KBM-7 (cell line): ENCODE data around the gene PHF12.
A peak's percentile ranks its signal among the peaks of the same experiment; 100 is the strongest.

Experiments
- DNase-seq: peaks from one replicate; pipeline ENCODE4 v3.0.0-alpha.2; 2015
- in situ Hi-C: fragments of 300-500 bp; cut with MboI; formaldehyde crosslinking; loops from 2 replicates; pipeline ENCODE4 v1.14.3; 2020; ENCODE audit warnings: low sequenced_read_pairs, low pct_unique_long_range_greater_than_20kb, mixed read lengths

The PHF12 gene

DNA sequence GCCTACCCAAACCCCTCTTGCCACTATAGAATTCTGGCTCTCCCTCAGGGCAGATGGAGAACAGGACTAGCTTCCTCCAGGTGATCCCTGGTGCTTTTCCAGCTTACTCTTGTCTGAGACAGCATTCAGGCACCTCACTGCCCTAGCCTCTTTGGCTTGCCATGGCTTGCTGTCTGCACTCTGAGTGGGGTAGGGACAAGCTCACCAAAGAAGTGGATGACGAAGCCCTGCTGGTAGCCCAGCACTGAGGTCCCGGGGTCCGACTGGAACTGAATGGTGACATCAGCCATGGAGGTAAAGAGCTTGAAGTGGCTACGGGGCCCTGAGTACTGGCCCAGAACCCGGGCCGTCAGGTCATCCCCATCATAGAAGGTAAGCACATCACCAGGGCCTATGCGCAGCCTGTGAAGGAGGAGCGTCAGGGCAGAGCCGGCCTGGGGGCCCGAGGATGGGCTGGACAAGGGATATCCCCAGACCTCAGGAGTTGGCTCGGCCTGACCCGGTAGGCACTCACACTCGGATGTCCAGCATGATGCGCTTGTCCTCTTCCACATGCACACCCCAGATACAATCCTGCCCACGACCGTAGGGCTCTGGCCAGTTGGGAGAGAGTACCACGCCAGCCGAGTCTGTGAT is 7.6 kb upstream of the PHF12 start:
- in situ Hi-C loops: loop anchor here (10.0 kb wide), 1 partner anchor 146 kb away; no protein-coding TSS in a partner anchor
- no peak for DNase-seq

DNA sequence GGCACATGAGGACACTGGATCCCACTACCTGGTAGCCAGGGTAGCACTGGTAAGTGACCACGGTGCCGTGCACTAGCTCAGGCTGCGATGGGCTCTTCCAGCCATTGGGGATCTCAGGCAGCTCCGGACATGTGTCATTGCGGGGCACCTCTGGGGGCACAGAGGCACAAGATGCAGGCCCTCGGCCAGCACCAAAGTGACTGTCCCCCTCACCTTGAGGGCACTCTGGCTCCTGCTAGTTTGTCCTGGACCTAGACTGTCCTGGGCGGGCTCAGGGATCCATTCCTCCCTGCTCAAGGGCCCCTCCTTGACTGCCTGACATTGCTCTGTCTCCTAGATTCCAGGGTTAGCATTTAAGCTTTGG is 6.7 kb upstream of the PHF12 start:
- DNase-seq: no peak
- in situ Hi-C loops: loop anchor here (10.0 kb wide), 1 partner anchor 147 kb away; no protein-coding TSS in a partner anchor

DNA sequence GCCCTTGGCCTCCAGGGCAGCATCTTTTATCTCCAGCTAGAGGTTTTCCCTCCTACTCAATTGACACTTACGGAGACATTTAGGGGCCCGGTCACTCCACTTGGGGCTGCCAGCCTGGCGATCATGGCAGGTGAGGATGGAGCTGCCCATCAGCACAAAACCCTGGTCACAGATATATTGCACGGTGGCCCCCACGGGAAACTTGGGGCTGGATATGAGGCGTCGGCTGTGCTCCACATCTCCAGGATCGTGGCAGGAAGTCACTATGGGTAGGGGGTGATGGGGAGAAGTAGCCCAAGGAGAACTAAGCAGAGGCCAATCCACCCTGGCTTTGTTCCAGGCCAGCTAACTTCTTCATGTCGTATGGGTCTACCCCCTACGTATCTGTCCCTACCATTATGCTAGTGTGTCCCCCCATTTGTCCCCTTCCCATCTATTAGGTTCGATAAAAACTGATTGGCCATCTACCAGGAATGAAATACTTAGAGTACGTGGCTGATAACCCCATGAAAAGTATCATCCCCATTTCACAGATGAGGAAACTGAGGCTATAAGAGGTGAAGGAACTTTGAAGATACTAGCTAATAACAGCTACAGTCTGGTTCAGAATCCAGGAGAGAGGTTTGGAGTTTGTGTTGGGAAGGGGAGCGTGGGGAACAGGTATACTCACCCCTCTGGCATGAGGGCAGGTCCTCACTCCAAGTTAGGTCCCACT is 6.1 kb upstream of the PHF12 start:
- no peak for DNase-seq
- in situ Hi-C loops: loop anchor here (10.0 kb wide), 1 partner anchor 147 kb away; no protein-coding TSS in a partner anchor

DNA sequence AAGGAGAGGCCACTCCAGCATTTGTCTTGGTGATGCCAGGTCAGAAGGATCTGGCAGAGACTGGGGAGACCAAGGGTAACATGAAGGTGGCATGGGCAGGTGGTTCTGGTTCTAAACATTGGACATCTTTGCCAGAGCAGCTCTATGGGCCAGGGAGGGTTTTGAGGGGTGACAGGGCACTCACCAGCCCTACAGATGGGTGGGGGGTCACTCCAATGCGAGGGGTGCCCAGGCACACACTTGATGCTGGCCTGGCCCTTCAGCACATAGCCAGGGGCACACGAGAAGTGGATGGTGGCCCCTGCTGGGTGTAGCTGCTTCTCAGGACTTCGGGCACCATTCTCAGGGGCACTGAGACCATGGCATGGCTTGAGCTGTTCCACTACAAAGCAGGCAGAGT is 5.5 kb upstream of the PHF12 start:
- no peak for DNase-seq
- in situ Hi-C loops: loop anchor here (10.0 kb wide), 1 partner anchor 148 kb away; no protein-coding TSS in a partner anchor

DNA sequence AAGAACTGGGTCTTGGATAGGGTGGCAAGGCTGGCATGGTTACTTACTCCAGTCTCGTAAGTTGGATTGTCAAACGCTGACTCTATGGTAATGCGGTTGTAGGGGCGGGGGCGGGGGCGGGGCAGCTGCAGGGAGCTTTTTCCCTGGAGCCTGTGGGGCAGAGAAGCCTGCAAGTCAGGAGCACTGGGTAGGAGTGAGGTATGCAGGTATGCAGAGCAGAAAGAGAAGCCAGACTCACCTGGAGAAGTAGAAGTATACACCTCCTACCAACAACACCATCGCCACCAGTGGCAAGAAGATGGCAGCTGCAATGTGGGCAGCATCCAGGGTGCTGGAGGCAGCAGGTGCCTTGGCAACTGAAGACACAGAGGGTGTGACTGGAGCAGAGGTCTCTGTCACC is 4.8 kb upstream of the PHF12 start:
- DNase-seq: no peak
- in situ Hi-C loops: loop anchor here (10.0 kb wide), 1 partner anchor 149 kb away; no protein-coding TSS in a partner anchor

DNA sequence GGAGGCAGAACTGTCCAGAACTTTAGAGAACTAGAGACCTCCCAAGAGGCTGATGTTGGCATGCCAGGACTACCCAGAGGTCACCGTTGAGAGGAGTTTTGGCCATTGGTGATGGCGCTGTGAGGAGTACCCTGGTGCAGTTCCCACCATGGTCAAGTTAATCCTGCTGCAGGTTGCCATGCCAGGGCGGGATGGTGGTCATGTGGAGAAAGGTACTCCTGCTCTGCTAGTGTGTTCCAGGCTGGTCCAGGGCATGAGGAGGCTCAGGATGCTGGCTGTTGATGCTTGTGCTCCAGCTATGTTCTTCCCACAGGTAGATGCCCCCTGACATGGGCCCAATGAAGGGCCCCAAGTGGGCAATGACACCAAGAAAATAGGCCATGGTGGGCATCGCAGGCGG is 4.1 kb upstream of the PHF12 start:
- no peak for DNase-seq
- in situ Hi-C loops: loop anchor here (10.0 kb wide), 1 partner anchor 149 kb away; no protein-coding TSS in a partner anchor

DNA sequence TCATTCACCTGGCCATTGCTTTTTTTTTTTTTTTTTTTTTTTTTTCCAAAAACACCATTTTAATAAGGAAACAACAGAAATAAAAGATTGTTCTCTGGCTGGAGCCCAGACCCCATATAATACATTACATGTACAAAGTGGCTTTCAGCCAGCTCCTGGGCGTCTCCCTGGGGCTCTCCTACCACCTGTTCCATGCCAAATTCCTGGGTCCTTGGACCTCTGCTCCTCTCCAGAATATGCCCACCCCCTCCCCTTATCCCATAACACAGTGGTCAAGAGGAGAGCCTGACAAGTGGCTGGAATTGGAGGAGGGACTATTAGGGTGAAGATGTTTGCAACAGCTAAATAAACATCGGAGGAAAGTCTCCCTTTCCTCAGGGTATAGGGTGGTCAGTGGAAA is 3.6 kb upstream of the PHF12 start:
- DNase-seq: no peak
- in situ Hi-C loops: loop anchor here (10.0 kb wide), 1 partner anchor 150 kb away; no protein-coding TSS in a partner anchor

DNA sequence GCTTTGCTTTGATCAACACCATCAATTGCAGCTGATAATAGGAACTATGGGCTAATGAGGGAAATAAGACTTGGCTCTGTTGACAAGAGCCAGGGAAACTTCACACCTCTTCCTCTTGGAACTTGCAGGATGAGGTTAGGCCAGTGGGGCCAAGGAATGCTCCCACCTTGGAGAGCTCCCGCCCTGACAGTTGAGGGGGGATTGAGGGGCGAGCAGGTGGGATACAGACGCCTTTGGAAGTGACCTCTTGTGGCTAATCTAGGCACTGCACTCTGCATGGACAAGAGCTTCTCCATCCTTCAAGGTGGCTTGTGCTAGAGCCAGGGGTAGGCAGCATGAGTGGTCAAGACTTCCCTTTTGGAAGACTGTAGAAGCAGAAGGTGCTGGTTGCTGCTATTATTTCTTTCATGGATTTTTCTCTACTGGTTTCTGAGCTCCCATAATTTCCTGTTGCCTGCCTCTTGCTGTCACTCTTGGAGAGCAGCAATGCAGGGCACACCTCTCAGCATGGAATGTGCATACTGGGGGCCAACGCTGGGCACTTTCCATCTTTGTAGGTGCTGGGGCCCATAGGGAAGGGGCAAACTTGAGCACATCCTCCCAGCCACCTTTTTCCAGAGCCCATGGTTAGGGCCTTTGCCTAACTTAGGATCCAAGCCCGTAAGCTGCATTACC is 2.3 kb upstream of the PHF12 start:
- in situ Hi-C loops: loop anchor here (10.0 kb wide), 1 partner anchor 151 kb away; no protein-coding TSS in a partner anchor
- peak; percentile 61 for DNase-seq

DNA sequence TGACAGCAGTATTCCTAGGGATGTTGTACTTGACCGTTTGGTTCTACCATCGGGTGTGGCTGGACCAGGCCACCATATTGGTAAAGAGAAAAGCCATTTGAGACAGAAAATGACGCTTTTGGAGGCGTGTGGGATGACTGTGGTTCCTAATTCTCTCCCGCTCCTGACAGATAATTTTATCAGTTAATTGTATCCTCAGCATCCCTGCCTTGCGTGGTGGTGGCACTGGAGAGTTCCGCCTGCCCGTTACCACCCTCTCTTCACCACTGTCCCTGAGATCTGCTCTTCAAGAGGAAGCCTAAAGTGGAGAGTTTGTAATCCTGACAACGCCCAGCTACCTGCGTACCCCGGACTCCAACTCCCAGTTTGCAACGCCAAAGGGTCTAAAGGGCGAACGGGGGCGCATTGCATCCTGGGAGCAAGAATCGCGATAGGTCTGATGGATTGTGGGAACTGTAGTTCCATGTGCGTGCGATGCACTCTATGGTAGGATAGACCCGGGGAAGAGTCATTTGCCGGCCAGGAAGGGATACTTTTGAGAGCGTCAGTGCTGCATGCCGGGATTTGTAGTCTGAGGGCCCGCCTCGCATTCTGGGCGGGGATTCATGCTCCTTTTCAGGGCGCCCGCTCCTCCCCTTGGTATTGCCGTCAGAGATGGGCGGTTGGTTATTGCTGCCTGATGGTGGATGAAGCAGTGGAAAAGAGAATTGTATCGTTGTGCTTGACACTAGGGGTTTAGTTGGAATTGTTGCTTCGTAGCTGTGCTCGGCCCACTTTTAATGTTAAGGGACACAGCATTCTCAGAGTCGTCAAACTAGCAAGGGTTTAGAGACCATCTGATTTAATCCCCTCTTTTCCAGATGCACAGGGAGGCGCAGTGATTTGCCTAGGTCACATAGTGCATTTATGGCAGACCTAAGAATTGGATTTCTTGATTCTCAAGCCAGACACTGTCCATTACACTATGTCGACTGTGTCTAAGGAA is 965 bp upstream of the PHF12 start:
- peak; percentile 99 for DNase-seq
- in situ Hi-C loops: loop anchor here (10.0 kb wide), 1 partner anchor 153 kb away; no protein-coding TSS in a partner anchor

DNA sequence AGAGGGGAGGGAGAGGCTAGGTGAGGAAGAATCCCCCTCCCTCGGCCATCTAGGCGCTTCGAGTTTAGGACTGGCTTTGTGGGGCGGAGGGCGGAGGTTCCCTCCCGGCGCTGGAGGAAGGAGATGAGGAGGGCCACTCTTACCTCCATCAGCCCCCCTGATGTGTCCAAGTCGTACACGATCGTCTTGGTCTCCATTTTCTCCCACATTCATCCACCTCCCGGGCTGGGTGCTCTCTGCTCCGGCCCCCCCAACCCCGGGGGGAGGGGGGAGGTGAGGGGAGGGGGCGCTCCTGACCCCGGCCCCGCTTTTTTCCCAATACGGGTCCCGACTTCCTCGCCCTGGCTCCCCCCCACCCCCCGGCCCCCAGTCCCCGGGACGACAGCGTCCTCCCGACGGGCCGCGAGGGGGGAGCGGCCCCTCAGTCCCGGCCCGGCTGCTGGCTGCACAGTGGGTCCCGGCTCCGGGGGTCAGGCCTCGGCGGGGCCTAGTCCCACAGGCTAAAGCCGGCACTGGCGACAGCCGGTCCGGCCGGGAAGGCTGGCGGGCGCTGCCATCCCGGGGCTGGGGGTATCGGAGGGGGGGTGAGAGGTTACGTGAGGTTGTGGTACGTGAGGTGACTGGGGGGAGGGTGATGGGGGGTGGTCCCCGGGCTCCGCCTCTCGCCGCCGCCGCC is 428 bp downstream of the PHF12 start:
- in situ Hi-C loops: loop anchor here (10.0 kb wide), 1 partner anchor 154 kb away; no protein-coding TSS in a partner anchor
- no peak for DNase-seq

DNA sequence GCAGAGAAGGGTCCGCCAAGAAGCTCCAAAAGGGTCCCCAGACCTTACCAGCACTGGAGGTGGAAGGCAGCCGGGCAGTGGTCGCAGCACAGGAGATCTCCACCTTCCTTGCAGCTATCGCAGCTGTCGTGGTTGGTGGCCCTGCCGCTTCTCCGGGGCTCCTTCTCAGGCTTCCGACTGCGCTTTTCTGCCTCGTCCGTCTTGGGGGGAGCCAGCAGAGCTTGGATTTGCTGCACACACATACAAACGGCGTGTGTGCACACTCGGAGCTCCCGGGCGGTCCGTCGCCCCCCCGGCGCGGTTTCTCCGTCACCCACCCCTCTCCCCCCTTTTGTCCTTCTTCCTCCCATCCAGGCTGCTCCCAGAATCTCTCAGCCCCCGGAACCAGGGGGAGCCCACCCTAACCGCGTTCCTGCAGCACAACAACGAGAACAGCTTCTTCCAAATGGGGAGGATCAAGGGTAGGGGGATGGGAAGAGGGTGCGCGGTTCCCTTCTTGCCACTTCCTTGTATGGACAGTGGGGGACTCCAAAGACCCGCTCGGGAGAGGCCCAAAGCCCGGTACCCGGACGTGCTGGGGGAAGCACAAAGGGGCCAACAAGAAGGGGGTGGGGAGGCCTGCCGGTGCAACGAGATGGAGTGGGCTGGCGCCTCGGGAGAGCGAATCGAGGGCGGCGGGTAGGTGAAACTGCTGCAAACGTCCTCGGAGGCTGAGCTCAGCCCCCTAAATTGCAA is 1.1 kb downstream of the PHF12 start:
- in situ Hi-C loops: loop anchor here (10.0 kb wide), 1 partner anchor 155 kb away; no protein-coding TSS in a partner anchor
- peak; percentile 54 for DNase-seq

DNA sequence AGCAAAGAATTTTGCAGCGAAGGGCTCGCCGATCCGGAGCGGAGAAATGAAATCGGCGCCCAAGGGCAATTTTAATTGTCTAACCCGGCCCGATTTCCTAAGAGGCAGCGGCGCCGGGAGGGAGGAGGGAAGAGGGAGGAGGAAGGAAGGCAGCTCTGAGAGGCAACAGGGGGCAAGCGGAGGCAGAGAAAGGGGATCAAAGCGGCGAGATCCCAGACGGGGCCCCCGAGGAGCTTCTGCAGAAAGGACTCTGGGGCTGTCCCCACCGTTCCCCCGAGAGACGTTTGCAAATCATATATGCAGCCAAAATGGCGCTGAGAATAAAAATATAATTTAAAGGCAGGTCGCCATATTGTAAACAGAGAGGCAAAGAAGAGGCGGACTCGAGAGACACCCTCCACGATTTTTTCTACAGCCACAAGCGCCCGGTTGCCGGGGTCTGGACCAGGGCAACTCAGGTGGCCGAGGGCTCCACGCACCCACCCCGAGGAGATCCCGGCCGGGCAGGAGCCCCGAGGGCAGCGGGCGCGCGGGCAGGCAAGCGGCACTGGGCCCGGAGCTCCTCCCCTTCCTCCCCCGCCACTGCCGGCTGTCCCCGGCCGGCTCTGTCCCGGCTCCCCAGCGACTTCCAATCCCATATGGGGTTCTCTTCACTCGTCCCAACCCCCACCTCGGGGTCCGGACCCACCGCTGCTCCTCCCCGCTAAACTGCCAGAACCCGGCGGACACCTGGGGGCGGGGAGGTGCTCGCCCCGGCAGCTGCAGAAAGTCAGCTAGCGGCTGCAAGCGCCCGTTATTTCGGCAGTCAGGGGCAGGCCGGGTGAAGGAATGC is 1.9 kb downstream of the PHF12 start:
- DNase-seq: peak; percentile 68
- in situ Hi-C loops: loop anchor here (10.0 kb wide), 1 partner anchor 155 kb away; no protein-coding TSS in a partner anchor

DNA sequence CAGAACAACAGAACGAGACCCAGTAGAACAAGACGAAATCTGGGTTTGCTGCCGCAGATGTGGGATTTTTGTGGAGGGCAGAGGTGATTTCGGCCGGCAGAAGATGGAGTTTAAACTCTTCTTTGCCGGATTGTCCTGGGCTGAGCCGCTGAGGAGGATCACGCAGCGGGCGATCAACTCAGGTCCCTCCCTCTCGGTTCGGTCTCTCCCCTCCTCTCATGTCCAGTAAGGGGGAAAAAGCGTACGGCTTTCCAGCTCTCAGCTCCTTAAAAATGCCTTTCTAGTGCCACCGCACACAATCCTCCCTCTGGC is 2.5 kb downstream of the PHF12 start:
- DNase-seq: no peak

DNA sequence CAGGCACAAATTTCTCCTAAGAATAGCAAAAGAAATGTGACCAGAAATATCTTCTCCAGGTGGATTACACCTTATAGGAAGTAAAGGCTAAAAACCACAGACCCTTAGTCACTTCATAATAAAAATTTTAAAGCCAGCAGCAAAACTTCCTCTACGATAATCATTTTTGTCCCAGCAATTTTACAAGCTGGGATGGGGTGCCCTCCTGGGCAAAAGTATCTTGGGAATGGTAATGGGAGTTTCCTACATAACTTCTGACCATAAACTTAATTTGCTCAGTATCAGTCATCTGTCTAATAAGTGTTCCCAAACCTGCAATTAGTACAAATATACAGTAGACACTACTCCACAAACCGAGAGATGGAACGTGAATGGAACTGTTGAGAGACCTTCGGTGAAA is 3.0 kb downstream of the PHF12 start:
- no peak for DNase-seq
- in situ Hi-C loops: no loop called here

More for the DNA sequence above, 2.5 kb downstream of the PHF12 start:
- in situ Hi-C loops: no loop called here

DNA sequence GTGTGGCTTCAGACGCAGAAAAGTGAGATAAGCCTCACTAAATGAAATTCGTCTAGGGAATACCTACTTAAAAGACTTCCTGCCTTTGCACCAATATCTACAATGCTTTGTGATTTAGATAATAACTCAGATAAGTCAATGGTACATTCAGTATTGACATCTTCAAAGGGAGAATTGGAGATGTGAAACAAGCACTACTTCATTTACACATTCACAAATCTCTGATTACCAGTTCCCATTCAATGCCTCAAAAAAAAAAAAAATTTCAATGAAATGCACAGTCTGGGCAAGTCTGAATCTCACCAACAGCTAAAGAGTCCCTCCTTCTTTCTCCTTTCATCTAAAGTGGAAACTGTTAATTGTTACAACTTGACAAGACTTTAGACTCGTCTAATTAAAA is 3.7 kb downstream of the PHF12 start:
- in situ Hi-C loops: no loop called here
- no peak for DNase-seq

DNA sequence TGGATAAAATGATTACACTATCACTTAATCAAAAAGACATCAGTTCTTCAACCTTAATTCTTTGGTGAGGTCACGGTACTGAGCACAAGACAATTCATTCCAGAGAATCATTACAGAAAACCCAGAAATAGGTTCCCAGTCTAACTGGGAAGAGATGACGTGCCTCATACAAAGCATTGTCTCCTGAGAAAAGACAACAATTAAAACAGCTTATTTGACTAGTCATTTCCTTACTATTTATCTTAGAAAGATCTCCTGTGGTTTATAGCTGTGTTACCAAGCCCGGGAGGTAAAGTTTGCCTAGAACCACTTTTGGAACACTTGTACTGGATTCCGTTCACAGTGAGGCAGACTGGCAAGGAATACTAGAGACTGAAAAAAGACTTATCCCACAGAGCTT is 5.1 kb downstream of the PHF12 start:
- in situ Hi-C loops: no loop called here

More for the DNA sequence above, 5.1 kb downstream of the PHF12 start:
- DNase-seq: no peak
